Measurements from ENCODE around the gene NTM. TPM values are rescaled to one million over a fixed set of nuclear protein-coding genes. Genes with fewer than 3 reads are reported as not detected.

Gene NTM
- total RNA-seq, 4 donors from 2014 or later = 3.6 to 11.8 (median 7.8) TPM

GRCh38 chr11:131925829-131926228 lies 555.4 kb downstream of the NTM start:
- no peak overlapping the region for H3K4me3 ChIP-seq
- H3K9me3 ChIP-seq = no peaks in the 10 kb centered on the region
- ATAC-seq = no peak
- no peaks in the 10 kb centered on the region for H3K36me3 ChIP-seq
- H3K27me3 ChIP-seq = no peaks in the 10 kb centered on the region
- no peak overlapping the region for H3K27ac ChIP-seq
- peaks cover 0 to 20% (median 11%) of the 10 kb centered on the region in 3 donors for H3K4me1 ChIP-seq
- WGBS, 2 donors (ENCODE audit: low coverage in 1 of 2) = 79 to 93% methylated on average over 3 to 4 of the region's 4 CpGs
- TF ChIP-seq CTCF (IDR thresholded peaks at IDR 0.05) = no peak
- TF ChIP-seq POLR2AphosphoS5 (IDR thresholded peaks at IDR 0.05) = no peak
- TF ChIP-seq EP300 (IDR thresholded peaks at IDR 0.05) = no peak
- TF ChIP-seq POLR2A (IDR thresholded peaks at IDR 0.05) = no peak

- no peak for ATAC-seq
- H3K4me1 ChIP-seq = peaks cover 0 to 12% (median 5%) of the 10 kb centered on the region in 3 donors
- H3K27ac ChIP-seq = no peak overlapping the region
- H3K9me3 ChIP-seq = no peaks in the 10 kb centered on the region
- no peaks in the 10 kb centered on the region for H3K36me3 ChIP-seq
- no peaks in the 10 kb centered on the region for H3K27me3 ChIP-seq
- TF ChIP-seq POLR2AphosphoS5 (IDR thresholded peaks at IDR 0.05) = no peak
- TF ChIP-seq CTCF (IDR thresholded peaks at IDR 0.05) = no peak
- no peak for TF ChIP-seq POLR2A (IDR thresholded peaks at IDR 0.05)
- no peak for TF ChIP-seq EP300 (IDR thresholded peaks at IDR 0.05)
- 71 to 77% methylated on average over 8 to 10 of the region's 11 CpGs for WGBS, 2 donors (ENCODE audit: low coverage in 1 of 2)
- no peak overlapping the region for H3K4me3 ChIP-seq
These were observed 558.6 kb downstream of the NTM start for GRCh38 chr11:131928992-131929391.

- WGBS, 2 donors (ENCODE audit: low coverage in 1 of 2) = 55 to 71% methylated on average over 5 to 10 of the region's 13 CpGs
- H3K4me1 ChIP-seq = no peaks in the 10 kb centered on the region
- ATAC-seq = no peak
These were observed 562.3 kb downstream of the NTM start for GRCh38 chr11:131932584-131933325.

GRCh38 chr11:131934006-131934405 lies 563.6 kb downstream of the NTM start:
- Histone ChIP-seq H3K36me3 (no peaks in the 10 kb centered on the region), H3K27ac (no peak overlapping the region), H3K4me3 (no peak overlapping the region), H3K9me3 (no peaks in the 10 kb centered on the region), H3K4me1 (no peaks in the 10 kb centered on the region), H3K27me3 (no peaks in the 10 kb centered on the region)
- TF ChIP-seq POLR2A (IDR thresholded peaks at IDR 0.05) = no peak
- TF ChIP-seq EP300 (IDR thresholded peaks at IDR 0.05) = no peak
- no peak for TF ChIP-seq CTCF (IDR thresholded peaks at IDR 0.05)
- TF ChIP-seq POLR2AphosphoS5 (IDR thresholded peaks at IDR 0.05) = no peak
- 54 to 96% methylated on average over 3 to 4 of the region's 4 CpGs for WGBS, 2 donors (ENCODE audit: low coverage in 1 of 2)
- no peak for ATAC-seq

More at GRCh38 chr11:131932584-131933325, 562.3 kb downstream of the NTM start:
- no peaks in the 10 kb centered on the region for H3K27me3 ChIP-seq
- no peaks in the 10 kb centered on the region for H3K36me3 ChIP-seq
- H3K9me3 ChIP-seq = no peaks in the 10 kb centered on the region
- no peak overlapping the region for H3K4me3 ChIP-seq
- peak overlapping the region in 2 of 4 donors; percentile 24 to 48 for H3K27ac ChIP-seq
- TF ChIP-seq CTCF (IDR thresholded peaks at IDR 0.05) (no peak), POLR2A (IDR thresholded peaks at IDR 0.05) (no peak), POLR2AphosphoS5 (IDR thresholded peaks at IDR 0.05) (no peak), EP300 (IDR thresholded peaks at IDR 0.05) (no peak)

- Histone ChIP-seq H3K36me3 (no peaks in the 10 kb centered on the region), H3K9me3 (no peaks in the 10 kb centered on the region), H3K4me3 (no peak overlapping the region), H3K4me1 (no peaks in the 10 kb centered on the region), H3K27ac (no peak overlapping the region), H3K27me3 (no peaks in the 10 kb centered on the region)
- 76 to 80% methylated on average over 6 of the region's 6 CpGs for WGBS, 2 donors (ENCODE audit: low coverage in 1 of 2)
- ATAC-seq = peak; percentile 31
- no peak for TF ChIP-seq EP300 (IDR thresholded peaks at IDR 0.05)
These were observed 567.9 kb downstream of the NTM start for GRCh38 chr11:131938351-131938751.
